Hematopoietic multipotent progenitor cell treated with erythropoietin and hydrocortisone succinate and interleukin-3 and kit ligand, for 15 days (in vitro differentiated cells): ENCODE measurements around the gene PLPPR2.
"Not testable (repeated sequence)": the region's sequence is repeated elsewhere in the genome, so short reads cannot be mapped to it uniquely, and the experiment has no call there.

ENCODE experiments used
- DNase-seq: peaks from one replicate; pipeline ENCODE4 v3.0.0-alpha.2; 2015; ENCODE audit warnings: low spot score

Gene PLPPR2

DNA sequence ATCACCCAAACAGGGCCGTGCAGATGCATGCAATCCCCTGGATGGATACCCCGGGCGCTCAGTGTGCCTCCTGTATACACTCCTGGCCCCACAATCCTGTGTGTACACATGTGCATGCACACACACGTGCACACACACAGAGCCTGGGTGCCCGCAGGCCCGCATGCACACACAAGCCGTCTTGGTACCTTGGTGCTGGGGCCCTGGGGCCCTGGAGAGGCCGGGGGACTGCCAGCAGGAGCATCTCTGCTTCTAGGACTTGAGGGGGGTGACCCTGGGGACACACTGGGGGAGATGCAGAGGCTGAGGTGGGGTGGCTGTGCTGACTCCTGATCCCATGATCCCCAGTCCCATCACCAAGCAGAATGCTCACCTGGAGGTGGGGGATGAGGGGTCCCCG lies 44.4 kb downstream of the PLPPR2 start:
- no peak for DNase-seq

GRCh38 chr19:11400798-11401197 lies 45.6 kb downstream of the PLPPR2 start:
- DNase-seq = no peak

- DNase-seq = no peak
Measured at GRCh38 chr19:11401808-11402543, 46.7 kb downstream of the PLPPR2 start.

DNA sequence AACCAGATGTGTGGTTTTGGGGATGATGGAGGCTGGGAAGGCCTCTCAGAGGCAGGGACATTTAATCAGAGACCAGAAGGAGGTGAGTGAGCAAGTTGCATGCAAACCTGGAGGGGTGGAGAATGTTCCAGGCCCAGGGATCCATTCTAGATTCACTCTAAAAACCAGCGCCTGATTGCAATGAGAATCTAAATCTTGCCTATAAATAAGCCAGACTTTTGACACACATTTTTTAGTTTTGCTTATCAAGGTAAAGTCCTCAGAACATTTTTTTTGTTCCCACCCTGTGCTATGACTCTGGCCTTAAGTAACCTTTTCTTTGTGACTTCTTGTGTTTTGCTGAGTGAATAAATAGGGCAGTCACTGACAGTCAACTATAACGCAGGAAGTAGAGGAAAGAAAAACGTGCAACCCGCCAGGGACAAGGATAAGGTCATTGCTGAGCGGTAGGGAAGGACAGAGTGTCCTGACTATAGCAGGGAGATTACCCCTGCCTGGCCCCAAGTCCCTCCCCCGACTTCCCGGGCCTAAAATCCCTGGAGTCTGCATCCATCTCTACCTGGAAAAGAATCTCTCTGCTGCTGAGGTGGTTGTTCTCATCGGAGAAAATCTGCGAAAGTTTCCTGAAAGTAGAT lies 49.5 kb downstream of the PLPPR2 start:
- no peak for DNase-seq

DNA sequence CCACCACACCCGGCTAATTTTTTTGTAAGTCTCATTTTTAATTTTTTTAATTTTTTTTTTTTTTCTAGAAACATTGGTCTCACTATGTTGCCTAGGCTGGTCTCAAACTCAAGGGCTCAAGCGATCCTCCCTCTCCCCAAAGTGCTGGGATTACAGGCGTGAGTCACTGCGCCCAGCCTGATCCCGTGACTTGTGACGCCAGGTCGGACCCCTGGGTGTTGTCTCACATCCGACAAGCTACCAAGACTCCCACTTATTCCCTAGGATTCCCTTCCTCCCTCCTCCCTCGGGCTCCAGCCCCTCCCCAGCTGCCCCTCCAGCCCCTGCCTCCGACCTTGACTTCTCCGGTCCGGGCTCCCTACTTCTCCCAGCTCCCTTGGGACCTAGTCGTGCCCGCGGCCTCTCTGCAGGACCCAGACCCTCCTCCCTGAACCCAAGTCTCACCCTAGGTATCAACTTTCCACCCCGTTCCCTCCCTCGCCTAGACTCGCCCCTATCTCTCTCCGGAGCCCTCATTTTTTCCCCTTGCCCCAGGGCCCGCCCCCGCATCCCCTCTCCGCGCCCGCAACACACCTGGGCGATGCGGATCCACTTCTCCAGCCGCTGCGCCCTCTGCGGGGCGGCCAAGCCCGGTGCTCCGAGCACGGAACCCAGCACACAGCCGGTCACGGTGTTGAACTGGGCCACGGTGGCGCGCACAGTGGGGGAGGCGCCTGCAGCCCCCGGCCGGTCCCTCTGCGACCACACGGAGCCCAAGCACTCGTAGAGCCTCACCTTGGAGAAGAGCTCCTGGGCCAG lies 50.8 kb downstream of the PLPPR2 start:
- DNase-seq = peak; percentile 41

- DNase-seq = not testable (repeated sequence)
Measured at GRCh38 chr19:11406703-11407236, 51.5 kb downstream of the PLPPR2 start.

GRCh38 chr19:11408591-11408990 lies 53.4 kb downstream of the PLPPR2 start:
- DNase-seq = no peak

GRCh38 chr19:11410682-11411081 lies 55.5 kb downstream of the PLPPR2 start:
- DNase-seq = no peak

DNA sequence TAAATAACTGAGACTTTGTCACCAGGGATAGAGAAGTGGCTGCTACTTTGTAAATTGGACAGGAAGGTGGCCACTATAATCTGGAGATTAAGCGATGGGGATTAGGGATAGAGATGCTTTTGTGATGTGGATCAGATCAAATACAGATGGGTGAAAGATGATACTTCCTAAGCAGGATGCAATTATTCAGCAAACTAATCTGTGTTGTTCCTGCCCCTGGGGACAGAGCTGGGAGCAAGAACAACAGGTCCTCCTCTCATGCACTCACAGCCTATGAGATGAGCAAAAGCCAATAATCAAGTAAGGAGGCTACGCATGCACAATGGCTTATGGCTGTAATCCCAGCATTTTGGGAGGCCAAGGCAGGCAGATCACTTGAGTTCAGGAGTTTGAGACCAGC lies 59.3 kb downstream of the PLPPR2 start:
- DNase-seq = no peak
